ENCODE results near the gene MRAP. TPM values are rescaled to one million over a fixed set of nuclear protein-coding genes. Genes with fewer than 3 reads are reported as not detected.

MRAP gene
- total RNA-seq, 1 experiment from 2014 or later, result not detected

- DNase-seq (ENCODE audit: low read depth, low spot score), result no peak
- H3K4me1 ChIP-seq (ENCODE audit: control insufficient read depth in 1 of 2, insufficient read depth in 2 of 2, low read length in 2 of 2), result no peaks in the 10 kb centered on the region
- H3K9ac ChIP-seq (ENCODE audit: low read length), result no peak overlapping the region
- H3K4me3 ChIP-seq (replicated peaks in 1 of 2; ENCODE audit: low read depth in 1 of 2, low read length in 2 of 2), result no peak overlapping the region
- TF ChIP-seq SRF (IDR thresholded peaks at IDR 0.05; ENCODE audit: low read depth) (no peak), RAD21 (IDR thresholded peaks at IDR 0.05; ENCODE audit: low read depth) (no peak), YY1 (IDR thresholded peaks at IDR 0.05; ENCODE audit: extremely low read depth, insufficient replicate concordance, low read depth, low read length) (no peak), FOSL1 (IDR thresholded peaks at IDR 0.05; ENCODE audit: low read depth) (no peak), EGR1 (IDR thresholded peaks at IDR 0.05; ENCODE audit: low read depth) (no peak), MAX (IDR thresholded peaks at IDR 0.05) (no peak), CEBPB (IDR thresholded peaks at IDR 0.05; ENCODE audit: low read depth) (no peak), TCF7L2 (IDR thresholded peaks at IDR 0.05; ENCODE audit: borderline replicate concordance, extremely low read depth, insufficient read depth, insufficient read length) (no peak), SIN3A (IDR thresholded peaks at IDR 0.05; ENCODE audit: low read depth) (no peak), JUND (IDR thresholded peaks at IDR 0.05) (no peak)
- H3K36me3 ChIP-seq (ENCODE audit: control insufficient read depth in 1 of 2, insufficient read depth in 2 of 2, low read length in 2 of 2), result peaks cover 69 to 93% of the 10 kb centered on the region in 2 experiments
- intact Hi-C loops (cut with micrococcal nuclease), result no loop called here
- H3K4me2 ChIP-seq (ENCODE audit: low read length), result no peak overlapping the region
- no peak for ATAC-seq
- H3K27ac ChIP-seq (ENCODE audit: low read depth, low read length), result no peak overlapping the region
- H4K20me1 ChIP-seq (ENCODE audit: insufficient read depth), result no peaks in the 10 kb centered on the region
- no peak overlapping the region for H2AFZ ChIP-seq (ENCODE audit: low read depth, low read length, poor library complexity, severe bottlenecking)
- no TSS peak for BruUV-seq (replicated peaks)
- CTCF ChIA-PET, result no interaction called here
- no peaks in the 10 kb centered on the region for H3K27me3 ChIP-seq (ENCODE audit: insufficient read depth, low read length)
- RAD21 ChIA-PET (ENCODE audit: low non-redundant PET in 1 of 2, low total read pairs in 2 of 2, uncharacterized antibody in 2 of 2, unreplicated experiment in 2 of 2), result no interaction called here
- POLR2A ChIA-PET, result no interaction called here
- H3K9me2 ChIP-seq (ENCODE audit: insufficient read depth), result no peaks in the 10 kb centered on the region
- peaks cover 19% of the 10 kb centered on the region; the same call in 1 of the 2 replicates for H3K79me2 ChIP-seq (ENCODE audit: insufficient read depth, low read length)
- no peaks in the 10 kb centered on the region for H3K9me3 ChIP-seq (ENCODE audit: control insufficient read depth in 1 of 2, insufficient read depth in 1 of 2, low read depth in 1 of 2, low read length in 2 of 2)
These were observed 22.8 kb downstream of the MRAP start for GRCh38 chr21:32321480-32321879.

- POLR2A ChIA-PET, result no interaction called here
- Histone ChIP-seq H3K9me3 (ENCODE audit: control insufficient read depth in 1 of 2, insufficient read depth in 1 of 2, low read depth in 1 of 2, low read length in 2 of 2) (no peaks in the 10 kb centered on the region), H3K9me2 (ENCODE audit: insufficient read depth) (no peaks in the 10 kb centered on the region), H3K4me1 (ENCODE audit: control insufficient read depth in 1 of 2, insufficient read depth in 2 of 2, low read length in 2 of 2) (no peaks in the 10 kb centered on the region), H4K20me1 (ENCODE audit: insufficient read depth) (no peaks in the 10 kb centered on the region), H3K79me2 (ENCODE audit: insufficient read depth, low read length) (peaks cover 25% of the 10 kb centered on the region), H3K9ac (ENCODE audit: low read length) (no peak overlapping the region), H3K36me3 (ENCODE audit: control insufficient read depth in 1 of 2, insufficient read depth in 2 of 2, low read length in 2 of 2) (peaks cover 73 to 90% of the 10 kb centered on the region in 2 experiments), H3K27me3 (ENCODE audit: insufficient read depth, low read length) (no peaks in the 10 kb centered on the region), H3K4me2 (ENCODE audit: low read length) (no peak overlapping the region), H3K27ac (ENCODE audit: low read depth, low read length) (no peak overlapping the region), H3K4me3 (replicated peaks in 1 of 2; ENCODE audit: low read depth in 1 of 2, low read length in 2 of 2) (no peak overlapping the region), H2AFZ (ENCODE audit: low read depth, low read length, poor library complexity, severe bottlenecking) (no peak overlapping the region)
- DNase-seq (ENCODE audit: low read depth, low spot score), result no peak
- no TSS peak for BruUV-seq (replicated peaks)
- TF ChIP-seq POLR2AphosphoS5 (IDR thresholded peaks at IDR 0.05; ENCODE audit: low read depth, low read length), result no peak
- TF ChIP-seq CTCF (IDR thresholded peaks at IDR 0.05 in 2 of 3, conservative IDR thresholded peaks at IDR 0.05 in 1 of 3; ENCODE audit: borderline replicate concordance in 1 of 3, insufficient read depth in 1 of 3, low read depth in 2 of 3, low read length in 2 of 3), result no peak
- TF ChIP-seq FOSL1 (IDR thresholded peaks at IDR 0.05; ENCODE audit: low read depth), result no peak
- TF ChIP-seq YY1 (IDR thresholded peaks at IDR 0.05; ENCODE audit: extremely low read depth, insufficient replicate concordance, low read depth, low read length), result no peak
- no peak for TF ChIP-seq ZNF274 (IDR thresholded peaks at IDR 0.05; ENCODE audit: low read depth, low read length)
- no peak for TF ChIP-seq ZBTB33 (IDR thresholded peaks at IDR 0.05; ENCODE audit: extremely low read depth, insufficient replicate concordance, low read length)
- TF ChIP-seq SIN3A (IDR thresholded peaks at IDR 0.05; ENCODE audit: low read depth), result no peak
- TF ChIP-seq JUND (IDR thresholded peaks at IDR 0.05), result no peak
- TF ChIP-seq SRF (IDR thresholded peaks at IDR 0.05; ENCODE audit: low read depth), result no peak
- TF ChIP-seq CEBPB (IDR thresholded peaks at IDR 0.05; ENCODE audit: low read depth), result no peak
- no peak for TF ChIP-seq POLR2A (IDR thresholded peaks at IDR 0.05; ENCODE audit: borderline replicate concordance, extremely low read depth, insufficient read depth, insufficient read length)
- no peak for TF ChIP-seq EZH2 (IDR thresholded peaks at IDR 0.05)
- no peak for TF ChIP-seq TCF7L2 (IDR thresholded peaks at IDR 0.05; ENCODE audit: borderline replicate concordance, extremely low read depth, insufficient read depth, insufficient read length)
- no peak for TF ChIP-seq EZH2phosphoT487 (IDR thresholded peaks at IDR 0.05; ENCODE audit: borderline replicate concordance)
- no peak for TF ChIP-seq CBX3 (IDR thresholded peaks at IDR 0.05; ENCODE audit: low read depth)
- ATAC-seq, result no peak
- intact Hi-C loops (cut with micrococcal nuclease), result no loop called here
- CTCF ChIA-PET, result no interaction called here
- RAD21 ChIA-PET (ENCODE audit: low non-redundant PET in 1 of 2, low total read pairs in 2 of 2, uncharacterized antibody in 2 of 2, unreplicated experiment in 2 of 2), result no interaction called here
These were observed 23.4 kb downstream of the MRAP start for GRCh38 chr21:32322103-32322502.

Data from HCT116 (cell line).